HepG2 (cell line): ENCODE data around the gene PLVAP. TPM values are rescaled to one million over a fixed set of nuclear protein-coding genes. Genes with fewer than 3 reads are reported as not detected.
A peak's percentile ranks its signal among the peaks of the same experiment; 100 is the strongest.

Experiments
- BRD4 ChIP-seq: sonication (generic); formaldehyde crosslinking; IDR thresholded peaks from 2 replicates; pipeline ENCODE4 v1.4.0; 2020; ENCODE audit warnings: missing genetic modification reagents
- ELF4 ChIP-seq: sonication (generic); formaldehyde crosslinking; IDR thresholded peaks from 2 replicates; pipeline ENCODE4 v1.5.0; 2020; ENCODE audit warnings: missing genetic modification reagents, mild to moderate bottlenecking, moderate library complexity, borderline replicate concordance
- FOXJ3 ChIP-seq: sonication (generic); formaldehyde crosslinking; IDR thresholded peaks from 2 replicates; pipeline ENCODE4 v1.4.0; 2020; ENCODE audit warnings: missing genetic modification reagents, mild to moderate bottlenecking, borderline replicate concordance
- HNRNPLL ChIP-seq: fragments of 200-400 bp; formaldehyde crosslinking; IDR thresholded peaks from 2 replicates; pipeline ENCODE4 v1.6.1; 2017; ENCODE audit warnings: mild to moderate bottlenecking, low read depth, low read length; ENCODE audit not compliant: poor library complexity, severe bottlenecking
- JDP2 ChIP-seq: sonication (generic); formaldehyde crosslinking; IDR thresholded peaks from 2 replicates; pipeline ENCODE4 v1.8.1; 2022; ENCODE audit warnings: missing genetic modification reagents, borderline replicate concordance
- MED13 ChIP-seq: sonication (generic); formaldehyde crosslinking; IDR thresholded peaks from 2 replicates; pipeline ENCODE4 v1.5.0; 2020; ENCODE audit warnings: missing genetic modification reagents
- MIER2 ChIP-seq: IDR thresholded peaks from 2 replicates; pipeline ENCODE4 v1.6.1; 2016; ENCODE audit warnings: missing biosample characterization, missing genetic modification reagents
- MYNN ChIP-seq: sonication (generic); formaldehyde crosslinking; IDR thresholded peaks from 2 replicates; pipeline ENCODE4 v1.4.0; 2020; ENCODE audit warnings: mild to moderate bottlenecking, low read depth, missing genetic modification reagents
- NR3C1 ChIP-seq: sonication (generic); formaldehyde crosslinking; IDR thresholded peaks from 2 replicates; pipeline ENCODE4 v1.4.0; 2020; ENCODE audit warnings: missing genetic modification reagents
- POLR2AphosphoS2 ChIP-seq: IDR thresholded peaks from 2 replicates; pipeline ENCODE4 v1.6.1; 2011; ENCODE audit warnings: low read depth, low read length, improper control_type of control experiment
- SMAD9 ChIP-seq: sonication (generic); formaldehyde crosslinking; IDR thresholded peaks from 2 replicates; pipeline ENCODE4 v1.5.1; 2020; ENCODE audit warnings: mild to moderate bottlenecking, missing genetic modification reagents
- SMYD3 ChIP-seq: sonication (generic); formaldehyde crosslinking; IDR thresholded peaks from 2 replicates; pipeline ENCODE4 v1.8.1; 2023; ENCODE audit warnings: mild to moderate bottlenecking, missing genetic modification reagents
- TMF1 ChIP-seq: sonication (generic); formaldehyde crosslinking; IDR thresholded peaks from 2 replicates; pipeline ENCODE4 v1.8.1; 2022; ENCODE audit warnings: low read depth, missing genetic modification reagents
- WIZ ChIP-seq: sonication (generic); formaldehyde crosslinking; IDR thresholded peaks from 2 replicates; pipeline ENCODE4 v1.5.1; 2020; ENCODE audit warnings: mild to moderate bottlenecking, missing genetic modification reagents
- ZKSCAN8 ChIP-seq: IDR thresholded peaks from 2 replicates; pipeline ENCODE4 v1.6.1; 2016; ENCODE audit warnings: borderline replicate concordance, missing genetic modification reagents, missing compliant biosample characterization
- ZMYM4 ChIP-seq: sonication (generic); formaldehyde crosslinking; IDR thresholded peaks from 2 replicates; pipeline ENCODE4 v1.8.1; 2023; ENCODE audit warnings: mild to moderate bottlenecking, missing genetic modification reagents
- ZNF468 ChIP-seq: sonication (generic); formaldehyde crosslinking; IDR thresholded peaks from 2 replicates; pipeline ENCODE4 v1.8.0; 2022; ENCODE audit warnings: mild to moderate bottlenecking, moderate library complexity, missing genetic modification reagents
- ZNF543 ChIP-seq: sonication (generic); formaldehyde crosslinking; IDR thresholded peaks from 2 replicates; pipeline ENCODE4 v1.4.0; 2020; ENCODE audit warnings: mild to moderate bottlenecking, missing genetic modification reagents
- ZNF713 ChIP-seq: sonication (generic); formaldehyde crosslinking; IDR thresholded peaks from 2 replicates; pipeline ENCODE4 v1.4.0; 2020; ENCODE audit warnings: mild to moderate bottlenecking, missing genetic modification reagents
- ZNF761 ChIP-seq: sonication (generic); formaldehyde crosslinking; conservative IDR thresholded peaks from 2 replicates; pipeline ENCODE4 v1.4.0; 2020; ENCODE audit warnings: mild to moderate bottlenecking, missing genetic modification reagents
- ZNF839 ChIP-seq: sonication (generic); formaldehyde crosslinking; IDR thresholded peaks from 2 replicates; pipeline ENCODE4 v1.4.0; 2020; ENCODE audit warnings: missing genetic modification reagents, mild to moderate bottlenecking, borderline replicate concordance
- ZSCAN30 ChIP-seq: sonication (generic); formaldehyde crosslinking; IDR thresholded peaks from 2 replicates; pipeline ENCODE4 v1.5.0; 2020; ENCODE audit warnings: mild to moderate bottlenecking, missing genetic modification reagents
- polyA plus RNA-seq, 8 experiments: library from polyadenylated mRNA; depleted of rRNA in 3 of 8; stranded (reverse) in 7 of 8; unstranded in 1 of 8; fragments of >200 nt; fragmentation: Illumina TruSeq in 4 of 8; extraction: Trizol in 4 of 8; gene quantifications; 2 replicates each; pipeline versions ENCODE4 v1.2.1 to v1.2.3, GENCODE V29; 2011 to 2016; ENCODE audit warnings: low read depth in 4 of 8, missing spikeins in 1 of 8, mixed read lengths in 1 of 8; ENCODE audit not compliant: insufficient read depth in 1 of 8
- total RNA-seq, 5 experiments: library from RNA; depleted of rRNA; stranded (reverse); fragments of >200 nt; fragmentation: Illumina TruSeq; extraction: Trizol; gene quantifications; 2 replicates each; pipeline ENCODE4 v1.2.3, GENCODE V29; 2016; ENCODE audit warnings: low read depth in 1 of 5
- TF ChIP-seq, protein P1 (sequence below): sonication (generic); formaldehyde crosslinking; IDR thresholded peaks from 2 replicates; pipeline ENCODE4 v1.5.0; 2020; ENCODE audit warnings: missing genetic modification reagents, mild to moderate bottlenecking, borderline replicate concordance
- TF ChIP-seq, protein P2 (sequence below): sonication (generic); formaldehyde crosslinking; IDR thresholded peaks from 2 replicates; pipeline ENCODE4 v1.4.0; 2020; ENCODE audit warnings: missing genetic modification reagents
- TF ChIP-seq, protein P3 (sequence below): sonication (generic); formaldehyde crosslinking; IDR thresholded peaks from 2 replicates; pipeline ENCODE4 v1.4.0; 2020; ENCODE audit warnings: missing genetic modification reagents
- TF ChIP-seq, protein P4 (sequence below): sonication (generic); formaldehyde crosslinking; IDR thresholded peaks from 2 replicates; pipeline ENCODE4 v1.4.0; 2020; ENCODE audit warnings: mild to moderate bottlenecking, missing genetic modification reagents

PLVAP gene
- total and polyA plus RNA-seq, 2 of the 13 experiments (the other 11 are each of a cell fraction or from before 2014, with no cell fraction given): 0.26 TPM; not detected in 1

DNA sequence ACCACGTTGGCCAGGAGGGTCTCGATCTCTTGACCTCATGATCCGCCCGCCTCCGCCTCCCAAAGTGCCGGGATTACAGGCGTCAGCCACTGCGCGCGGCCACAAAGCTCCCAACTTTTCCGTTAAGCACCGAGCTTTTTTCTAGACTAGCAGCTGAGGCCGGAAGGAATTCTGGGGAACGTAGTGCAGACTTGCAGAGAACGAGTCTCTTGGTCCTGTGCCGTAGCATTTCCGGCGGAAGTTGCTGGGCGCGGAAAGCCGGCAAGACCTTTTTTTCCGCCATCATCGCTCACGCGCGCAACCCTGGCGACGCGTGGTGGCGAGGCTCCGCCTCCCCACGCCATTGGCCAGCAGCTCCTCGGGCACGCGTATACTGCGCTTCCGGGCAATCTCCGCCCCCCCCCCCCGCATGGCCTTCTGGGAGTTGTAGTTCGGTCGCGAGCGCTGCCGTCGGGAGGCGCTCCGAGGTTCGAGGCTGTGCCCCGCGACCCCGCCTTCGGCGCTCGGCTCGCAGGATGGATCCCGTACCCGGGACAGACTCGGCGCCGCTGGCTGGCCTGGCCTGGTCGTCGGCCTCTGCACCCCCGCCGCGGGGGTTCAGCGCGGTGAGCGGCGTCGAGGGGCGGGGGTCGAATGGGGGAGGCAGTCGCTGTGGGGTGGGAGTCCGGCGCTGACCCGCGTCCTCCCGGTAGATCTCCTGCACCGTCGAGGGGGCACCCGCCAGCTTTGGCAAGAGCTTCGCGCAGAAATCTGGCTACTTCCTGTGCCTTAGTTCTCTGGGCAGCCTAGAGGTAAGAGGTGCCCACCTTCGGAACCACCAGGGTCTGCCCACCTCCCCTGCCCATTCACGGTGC lies 42.7 kb upstream of the PLVAP start, which contains the start of gene MVB12A (continued):
- TF ChIP-seq HNRNPLL (peak; percentile 80), MYNN (CRISPR knock-in tag) (no peak), ZNF761 (CRISPR knock-in tag) (0 out of 2 replicates have a peak, but pooled peaks have one; percentile 35), WIZ (CRISPR knock-in tag) (no peak), JDP2 (no peak), BRD4 (CRISPR knock-in tag) (0 out of 2 replicates have a peak, but pooled peaks have one; percentile 63), FOXJ3 (CRISPR knock-in tag) (0 out of 2 replicates have a peak, but pooled peaks have one; percentile 42), ZNF713 (no peak), TMF1 (CRISPR knock-in tag) (no peak), ZNF543 (CRISPR knock-in tag) (peak; percentile 94), ELF4 (CRISPR knock-in tag) (peak; percentile 72; the same call in 1 of the 2 replicates), ZNF839 (no peak), ZMYM4 (peak; percentile 77), ZNF468 (CRISPR knock-in tag) (no peak), ZSCAN30 (CRISPR knock-in tag) (no peak), POLR2AphosphoS2 (no peak), ZKSCAN8 (CRISPR knock-in tag) (no peak), MED13 (CRISPR knock-in tag) (no peak), SMAD9 (no peak), SMYD3 (CRISPR knock-in tag) (no peak), NR3C1 (CRISPR knock-in tag) (no peak), MIER2 (CRISPR knock-in tag) (0 out of 2 replicates have a peak, but pooled peaks have one; percentile 18)
- TF ChIP-seq, protein P1, sequence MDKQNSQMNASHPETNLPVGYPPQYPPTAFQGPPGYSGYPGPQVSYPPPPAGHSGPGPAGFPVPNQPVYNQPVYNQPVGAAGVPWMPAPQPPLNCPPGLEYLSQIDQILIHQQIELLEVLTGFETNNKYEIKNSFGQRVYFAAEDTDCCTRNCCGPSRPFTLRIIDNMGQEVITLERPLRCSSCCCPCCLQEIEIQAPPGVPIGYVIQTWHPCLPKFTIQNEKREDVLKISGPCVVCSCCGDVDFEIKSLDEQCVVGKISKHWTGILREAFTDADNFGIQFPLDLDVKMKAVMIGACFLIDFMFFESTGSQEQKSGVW (CRISPR knock-in tag): no peak
- TF ChIP-seq, protein P2, sequence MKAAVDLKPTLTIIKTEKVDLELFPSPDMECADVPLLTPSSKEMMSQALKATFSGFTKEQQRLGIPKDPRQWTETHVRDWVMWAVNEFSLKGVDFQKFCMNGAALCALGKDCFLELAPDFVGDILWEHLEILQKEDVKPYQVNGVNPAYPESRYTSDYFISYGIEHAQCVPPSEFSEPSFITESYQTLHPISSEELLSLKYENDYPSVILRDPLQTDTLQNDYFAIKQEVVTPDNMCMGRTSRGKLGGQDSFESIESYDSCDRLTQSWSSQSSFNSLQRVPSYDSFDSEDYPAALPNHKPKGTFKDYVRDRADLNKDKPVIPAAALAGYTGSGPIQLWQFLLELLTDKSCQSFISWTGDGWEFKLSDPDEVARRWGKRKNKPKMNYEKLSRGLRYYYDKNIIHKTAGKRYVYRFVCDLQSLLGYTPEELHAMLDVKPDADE (CRISPR knock-in tag): no peak
- TF ChIP-seq, protein P3, sequence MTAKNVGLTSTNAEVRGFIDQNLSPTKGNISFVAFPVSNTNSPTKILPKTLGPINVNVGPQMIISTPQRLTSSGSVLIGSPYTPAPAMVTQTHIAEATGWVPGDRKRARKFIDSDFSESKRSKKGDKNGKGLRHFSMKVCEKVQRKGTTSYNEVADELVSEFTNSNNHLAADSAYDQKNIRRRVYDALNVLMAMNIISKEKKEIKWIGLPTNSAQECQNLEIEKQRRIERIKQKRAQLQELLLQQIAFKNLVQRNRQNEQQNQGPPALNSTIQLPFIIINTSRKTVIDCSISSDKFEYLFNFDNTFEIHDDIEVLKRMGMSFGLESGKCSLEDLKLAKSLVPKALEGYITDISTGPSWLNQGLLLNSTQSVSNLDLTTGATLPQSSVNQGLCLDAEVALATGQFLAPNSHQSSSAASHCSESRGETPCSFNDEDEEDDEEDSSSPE: peak; percentile 90
- TF ChIP-seq, protein P4, sequence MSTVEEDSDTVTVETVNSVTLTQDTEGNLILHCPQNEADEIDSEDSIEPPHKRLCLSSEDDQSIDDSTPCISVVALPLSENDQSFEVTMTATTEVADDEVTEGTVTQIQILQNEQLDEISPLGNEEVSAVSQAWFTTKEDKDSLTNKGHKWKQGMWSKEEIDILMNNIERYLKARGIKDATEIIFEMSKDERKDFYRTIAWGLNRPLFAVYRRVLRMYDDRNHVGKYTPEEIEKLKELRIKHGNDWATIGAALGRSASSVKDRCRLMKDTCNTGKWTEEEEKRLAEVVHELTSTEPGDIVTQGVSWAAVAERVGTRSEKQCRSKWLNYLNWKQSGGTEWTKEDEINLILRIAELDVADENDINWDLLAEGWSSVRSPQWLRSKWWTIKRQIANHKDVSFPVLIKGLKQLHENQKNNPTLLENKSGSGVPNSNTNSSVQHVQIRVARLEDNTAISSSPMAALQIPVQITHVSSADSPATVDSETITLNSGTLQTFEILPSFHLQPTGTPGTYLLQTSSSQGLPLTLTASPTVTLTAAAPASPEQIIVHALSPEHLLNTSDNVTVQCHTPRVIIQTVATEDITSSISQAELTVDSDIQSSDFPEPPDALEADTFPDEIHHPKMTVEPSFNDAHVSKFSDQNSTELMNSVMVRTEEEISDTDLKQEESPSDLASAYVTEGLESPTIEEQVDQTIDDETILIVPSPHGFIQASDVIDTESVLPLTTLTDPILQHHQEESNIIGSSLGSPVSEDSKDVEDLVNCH (CRISPR knock-in tag): no peak
